Measurements from ENCODE around the gene RB1. TPM values are rescaled to one million over a fixed set of nuclear protein-coding genes. Genes with fewer than 3 reads are reported as not detected.
"Not testable (repeated sequence)": the region's sequence is repeated elsewhere in the genome, so short reads cannot be mapped to it uniquely, and the experiment has no call there.

The RB1 gene
- total RNA-seq, 1 donor from 2014 or later: 48.0 TPM

GRCh38 chr13:48448959-48449614 lies 145.5 kb downstream of the RB1 start:
- TF ChIP-seq CTCF (conservative IDR thresholded peaks at IDR 0.05): no peak
- no peak overlapping the region for H3K27ac Mint-ChIP-seq (ENCODE audit: unreplicated experiment)
- H3K4me1 Mint-ChIP-seq: no peaks in the 10 kb centered on the region

GRCh38 chr13:48449656-48450055 lies 146.1 kb downstream of the RB1 start:
- peaks cover 6% of the 10 kb centered on the region for H3K9me3 Mint-ChIP-seq
- H3K27me3 Mint-ChIP-seq (ENCODE audit: low read depth): no peaks in the 10 kb centered on the region
- no peak for DNase-seq (ENCODE audit: low read depth, low spot score)
- no peak for TF ChIP-seq CTCF (conservative IDR thresholded peaks at IDR 0.05)
- peaks cover 31% of the 10 kb centered on the region for H3K36me3 Mint-ChIP-seq (ENCODE audit: low read depth)
- H3K4me1 Mint-ChIP-seq: no peaks in the 10 kb centered on the region
- no peak overlapping the region for H3K27ac Mint-ChIP-seq (ENCODE audit: unreplicated experiment)
- no peak overlapping the region for H3K4me3 Mint-ChIP-seq

More at GRCh38 chr13:48448959-48449614, 145.5 kb downstream of the RB1 start:
- H3K4me3 Mint-ChIP-seq: no peak overlapping the region
- H3K27me3 Mint-ChIP-seq (ENCODE audit: low read depth): no peaks in the 10 kb centered on the region
- no peak for DNase-seq (ENCODE audit: low read depth, low spot score)
- H3K36me3 Mint-ChIP-seq (ENCODE audit: low read depth): peaks cover 31% of the 10 kb centered on the region
- peaks cover 6% of the 10 kb centered on the region for H3K9me3 Mint-ChIP-seq

- not testable (repeated sequence) for H3K9me3 Mint-ChIP-seq; H3K27me3 Mint-ChIP-seq (ENCODE audit: low read depth); H3K4me3 Mint-ChIP-seq; H3K27ac Mint-ChIP-seq (ENCODE audit: unreplicated experiment); H3K4me1 Mint-ChIP-seq; DNase-seq (ENCODE audit: low read depth, low spot score)
- peaks cover 34% of the 10 kb centered on the region for H3K36me3 Mint-ChIP-seq (ENCODE audit: low read depth)
Measured at GRCh38 chr13:48451196-48451595, 147.6 kb downstream of the RB1 start.

- H3K36me3 Mint-ChIP-seq (ENCODE audit: low read depth): peaks cover 33% of the 10 kb centered on the region
- DNase-seq (ENCODE audit: low read depth, low spot score): no peak
- no peaks in the 10 kb centered on the region for H3K4me1 Mint-ChIP-seq
- H3K9me3 Mint-ChIP-seq: peaks cover 2% of the 10 kb centered on the region
- no peak overlapping the region for H3K27ac Mint-ChIP-seq (ENCODE audit: unreplicated experiment)
- no peak overlapping the region for H3K4me3 Mint-ChIP-seq
- no peak for TF ChIP-seq CTCF (conservative IDR thresholded peaks at IDR 0.05)
- no peaks in the 10 kb centered on the region for H3K27me3 Mint-ChIP-seq (ENCODE audit: low read depth)
Measured at GRCh38 chr13:48456546-48456945, 153.0 kb downstream of the RB1 start.

- TF ChIP-seq CTCF (conservative IDR thresholded peaks at IDR 0.05): no peak
- H3K27ac Mint-ChIP-seq (ENCODE audit: unreplicated experiment): no peak overlapping the region
- H3K27me3 Mint-ChIP-seq (ENCODE audit: low read depth): no peaks in the 10 kb centered on the region
- DNase-seq (ENCODE audit: low read depth, low spot score): no peak
- H3K4me3 Mint-ChIP-seq: no peak overlapping the region
- no peaks in the 10 kb centered on the region for H3K4me1 Mint-ChIP-seq
- peaks cover 29% of the 10 kb centered on the region for H3K36me3 Mint-ChIP-seq (ENCODE audit: low read depth)
- H3K9me3 Mint-ChIP-seq: peaks cover 2% of the 10 kb centered on the region
Measured at GRCh38 chr13:48457578-48458242, 154.2 kb downstream of the RB1 start.

- no peaks in the 10 kb centered on the region for H3K27me3 Mint-ChIP-seq (ENCODE audit: low read depth)
- H3K27ac Mint-ChIP-seq (ENCODE audit: unreplicated experiment): no peak overlapping the region
- H3K4me3 Mint-ChIP-seq: no peak overlapping the region
- DNase-seq (ENCODE audit: low read depth, low spot score): no peak
- peaks cover 3% of the 10 kb centered on the region for H3K9me3 Mint-ChIP-seq
- no peak for TF ChIP-seq CTCF (conservative IDR thresholded peaks at IDR 0.05)
- peaks cover 35% of the 10 kb centered on the region for H3K36me3 Mint-ChIP-seq (ENCODE audit: low read depth)
- H3K4me1 Mint-ChIP-seq: peaks cover 27% of the 10 kb centered on the region
Measured at GRCh38 chr13:48475230-48475629, 171.7 kb downstream of the RB1 start.
